Testis (tissue), 3 donors: ENCODE measurements around the gene TPST1. TPM values are rescaled to one million over a fixed set of nuclear protein-coding genes. Genes with fewer than 3 reads are reported as not detected.

Experiments
- DNase-seq: peaks from one replicate; pipeline ENCODE4 v3.0.0-alpha.2; 2019
- H3K27ac ChIP-seq, 2 donors: fragments of 200-600 bp; sonication (generic); one replicate each; pipeline ENCODE4 v1.5.1; 2019
- H3K27me3 ChIP-seq: fragments of 200-600 bp; sonication (generic); one replicate; pipeline ENCODE4 v1.5.1; 2019
- H3K36me3 ChIP-seq: fragments of 200-600 bp; sonication (generic); one replicate; pipeline ENCODE4 v1.5.1; 2017; ENCODE audit warnings: low read depth; ENCODE audit errors: missing control alignments
- H3K4me1 ChIP-seq: fragments of 200-600 bp; sonication (generic); one replicate; pipeline ENCODE4 v1.5.1; 2019
- H3K4me3 ChIP-seq, 2 donors: fragments of 200-600 bp; sonication (generic); one replicate each; pipeline ENCODE4 v1.5.1; 2017 to 2019
- H3K9me3 ChIP-seq: fragments of 200-600 bp; sonication (generic); one replicate; pipeline ENCODE4 v1.5.1; 2017
- CTCF ChIP-seq, 3 experiments: fragments of 450-650 bp in 2 of 3; fragments of 200-600 bp in 1 of 3; sonication (generic) in 1 of 3; IDR thresholded peaks; one replicate each; pipeline ENCODE4 v1.5.1; 2016 to 2019; ENCODE audit warnings: antibody characterized with exemption in 3 of 3, mild to moderate bottlenecking in 2 of 3, moderate library complexity in 1 of 3
- POLR2A ChIP-seq: fragments of 450-650 bp; IDR thresholded peaks from one replicate; pipeline ENCODE4 v1.6.1; 2017; ENCODE audit warnings: antibody characterized with exemption, mild to moderate bottlenecking, moderate library complexity
- WGBS, 2 donors: methylation state at CpG; one replicate each; pipeline ENCODE4 v1.1.5; 2018; 5-methylcytosine and 5-hydroxymethylcytosine counted together
- intact Hi-C: fragments of 100-400 bp; cut with DNase I; formaldehyde crosslinking; loops from one replicate; pipeline ENCODE4 v1.15.1; 2023; ENCODE audit warnings: low total_unique reads
- polyA plus RNA-seq: library from polyadenylated mRNA; stranded (reverse); fragments of 350-450 nt; fragmentation: Illumina TruSeq; extraction: RNeasy Lipid Tissue Mini Kit (QIAGEN cat#74804); gene quantifications from one replicate; pipeline ENCODE4 v1.2.3, GENCODE V29; 2014; ENCODE audit warnings: low read depth, low replicate concordance; ENCODE audit not compliant: insufficient read depth
- total RNA-seq, 2 donors: library from RNA; depleted of rRNA; stranded (reverse); fragments of >200 nt; gene quantifications; one replicate each; pipeline ENCODE4 v1.2.3, GENCODE V29; 2016

Gene TPST1
- total and polyA plus RNA-seq, 3 donors from 2014 or later = 34.7 to 55.7 (median 40.7) TPM

GRCh38 chr7:66238773-66239466, 33.8 kb downstream of the TPST1 start:
- intact Hi-C loops = no loop called here
- no peak for TF ChIP-seq POLR2A
- TF ChIP-seq CTCF (IDR thresholded peaks at IDR 0.05) = no peak
- no peak overlapping the region for H3K4me3 ChIP-seq
- H3K36me3 ChIP-seq = no peaks in the 10 kb centered on the region
- no peak for DNase-seq
- no peaks in the 10 kb centered on the region for H3K27me3 ChIP-seq
- no peaks in the 10 kb centered on the region for H3K4me1 ChIP-seq
- H3K9me3 ChIP-seq = no peaks in the 10 kb centered on the region
- 76 to 77% methylated on average over 5 of the region's 5 CpGs for WGBS, 2 donors
- H3K27ac ChIP-seq = no peak overlapping the region

- Histone ChIP-seq H3K27me3 (no peaks in the 10 kb centered on the region), H3K27ac (no peak overlapping the region), H3K4me3 (no peak overlapping the region), H3K4me1 (no peaks in the 10 kb centered on the region), H3K9me3 (no peaks in the 10 kb centered on the region), H3K36me3 (no peaks in the 10 kb centered on the region)
- DNase-seq = no peak
- TF ChIP-seq CTCF (IDR thresholded peaks at IDR 0.05) = no peak
- no peak for TF ChIP-seq POLR2A
- intact Hi-C loops = no loop called here
- WGBS, 2 donors = 82 to 90% methylated on average over 1 of the region's 1 CpG
Measured at GRCh38 chr7:66239467-66239856, 34.3 kb downstream of the TPST1 start.

GRCh38 chr7:66245008-66245407, 39.9 kb downstream of the TPST1 start:
- intact Hi-C loops = no loop called here
- H3K9me3 ChIP-seq = no peaks in the 10 kb centered on the region
- H3K27me3 ChIP-seq = no peaks in the 10 kb centered on the region
- H3K4me3 ChIP-seq = no peak overlapping the region
- no peak overlapping the region for H3K27ac ChIP-seq
- TF ChIP-seq CTCF (IDR thresholded peaks at IDR 0.05) (no peak), POLR2A (no peak)
- H3K4me1 ChIP-seq = peaks cover 6% of the 10 kb centered on the region
- no peak for DNase-seq
- WGBS, 2 donors = 42 to 63% methylated on average over 2 of the region's 2 CpGs
- H3K36me3 ChIP-seq = no peaks in the 10 kb centered on the region

- intact Hi-C loops = no loop called here
- H3K4me3 ChIP-seq = no peak overlapping the region
- no peak for DNase-seq
- H3K27me3 ChIP-seq = no peaks in the 10 kb centered on the region
- 95 to 97% methylated on average over 2 of the region's 2 CpGs for WGBS, 2 donors
- peaks cover 6% of the 10 kb centered on the region for H3K4me1 ChIP-seq
- no peaks in the 10 kb centered on the region for H3K36me3 ChIP-seq
- TF ChIP-seq CTCF (IDR thresholded peaks at IDR 0.05) (no peak), POLR2A (no peak)
- H3K9me3 ChIP-seq = no peaks in the 10 kb centered on the region
- H3K27ac ChIP-seq = no peak overlapping the region
Measured at GRCh38 chr7:66246554-66247171, 41.5 kb downstream of the TPST1 start.
